OCI-LY7 (cell line): ENCODE results near the gene WIPF2. TPM values are rescaled to one million over a fixed set of nuclear protein-coding genes. Genes with fewer than 3 reads are reported as not detected.
"Not testable (repeated sequence)": the region's sequence is repeated elsewhere in the genome, so short reads cannot be mapped to it uniquely, and the experiment has no call there.

Experiments used
- BruUV-seq: library from RNA; stranded (reverse); fragments of 400-500 nt; replicated peaks from 2 replicates; lab custom pipeline; 2021; lab: Mats Ljungman, UMichigan
- CTCF ChIA-PET: fragments of 300-600 bp; sonication (Branson Sonifier 250); formaldehyde crosslinking; loops from one replicate; lab custom pipeline; 2022; ENCODE audit warnings: antibody characterized with exemption; ENCODE audit not compliant: unreplicated experiment; lab: Charles Lee
- POLR2A ChIA-PET: fragments of 300-600 bp; sonication (Branson Sonifier 250); formaldehyde crosslinking; loops from one replicate; lab custom pipeline; 2022; ENCODE audit warnings: antibody characterized with exemption; lab: Charles Lee
- DNase-seq: peaks from one replicate; pipeline ENCODE4 v3.0.0-alpha.2; 2015; ENCODE audit warnings: low spot score
- H2AFZ ChIP-seq: fragments of 200-600 bp; sonication (generic), shearing (Covaris generic); 2 replicates; pipeline ENCODE4 v1.6.1; 2014; ENCODE audit warnings: mild to moderate bottlenecking, antibody characterized with exemption, low read length, moderate library complexity
- H3K27ac ChIP-seq: fragments of 200-600 bp; sonication (generic); 2 replicates; pipeline ENCODE4 v1.5.1; 2014; ENCODE audit warnings: mixed run types, low read depth, mild to moderate bottlenecking, moderate library complexity, low read length, inconsistent platforms; ENCODE audit not compliant: poor library complexity, severe bottlenecking
- H3K36me3 ChIP-seq: fragments of 200-600 bp; sonication (generic); 2 replicates; pipeline ENCODE4 v1.6.1; 2014; ENCODE audit warnings: mild to moderate bottlenecking, antibody characterized with exemption, low read length, moderate library complexity, mixed read lengths; ENCODE audit not compliant: insufficient read depth
- H3K4me1 ChIP-seq: fragments of 200-600 bp; sonication (generic); 2 replicates; pipeline ENCODE4 v1.5.1; 2014; ENCODE audit warnings: mild to moderate bottlenecking, low read length; ENCODE audit not compliant: insufficient read depth, poor library complexity, severe bottlenecking
- H3K4me2 ChIP-seq: fragments of 200-600 bp; sonication (generic); 2 replicates; pipeline ENCODE4 v1.6.1; 2014; ENCODE audit warnings: mild to moderate bottlenecking, low read length
- H3K4me3 ChIP-seq: fragments of 200-600 bp; sonication (generic); 2 replicates; pipeline ENCODE4 v1.5.1; 2014; ENCODE audit warnings: mild to moderate bottlenecking, low read depth, low read length; ENCODE audit not compliant: poor library complexity, severe bottlenecking
- H3K79me2 ChIP-seq: fragments of 200-600 bp; sonication (generic); 2 replicates; pipeline ENCODE4 v1.6.1; 2016; ENCODE audit warnings: low read depth, mild to moderate bottlenecking, low read length, moderate library complexity, mixed read lengths; ENCODE audit not compliant: insufficient read depth
- H3K9me2 ChIP-seq: fragments of 200-600 bp; sonication (generic); 2 replicates; pipeline ENCODE4 v1.6.1; 2016; ENCODE audit warnings: mild to moderate bottlenecking, low read length, mixed read lengths; ENCODE audit not compliant: insufficient read depth
- H3K9me3 ChIP-seq: fragments of 200-600 bp; sonication (generic); 2 replicates; pipeline ENCODE4 v1.6.1; 2014; ENCODE audit warnings: mild to moderate bottlenecking, mixed run types, low read length, mixed read lengths
- H4K20me1 ChIP-seq: fragments of 200-600 bp; sonication (generic); 2 replicates; pipeline ENCODE4 v1.6.1; 2014; ENCODE audit warnings: mild to moderate bottlenecking, antibody characterized with exemption, low read length, moderate library complexity, mixed read lengths; ENCODE audit not compliant: insufficient read depth
- EZH2phosphoT487 ChIP-seq: fragments of 200-600 bp; sonication (generic); IDR thresholded peaks from 2 replicates; pipeline ENCODE4 v1.6.1; 2018; ENCODE audit warnings: low read depth, borderline replicate concordance, mild to moderate bottlenecking, mixed run types, antibody characterized with exemption, low read length, moderate library complexity, mixed read lengths
- intact Hi-C: fragments of 100-400 bp; cut with micrococcal nuclease; formaldehyde crosslinking; loops from one replicate; pipeline ENCODE4 v1.10.0; 2022; ENCODE audit not compliant: unreplicated experiment
- total RNA-seq, 2 experiments: library from RNA; depleted of rRNA in 1 of 2; stranded (reverse); fragments of >200 nt in 1 of 2; shearing (Covaris generic) in 1 of 2; gene quantifications; 2 replicates each; pipeline ENCODE4 v1.2.3, GENCODE V29; 2014 to 2022
- TF ChIP-seq, protein P1 (sequence below): fragments of 200-600 bp; sonication (generic); conservative IDR thresholded peaks from 2 replicates; pipeline ENCODE4 v1.5.1; 2014; ENCODE audit warnings: mild to moderate bottlenecking, antibody characterized with exemption, low read length, moderate library complexity, mixed read lengths

WIPF2 gene
- total RNA-seq, 2 experiments from 2014 or later: 4.7 to 20.3 TPM

- Histone ChIP-seq H2AFZ (no peak overlapping the region), H3K79me2 (no peaks in the 10 kb centered on the region), H3K4me3 (no peak overlapping the region), H3K27ac (no peak overlapping the region), H3K9me3 (no peaks in the 10 kb centered on the region), H4K20me1 (no peaks in the 10 kb centered on the region), H3K4me1 (peaks cover 11% of the 10 kb centered on the region), H3K36me3 (no peaks in the 10 kb centered on the region), H3K9me2 (no peaks in the 10 kb centered on the region), H3K4me2 (no peak overlapping the region)
- no peak for TF ChIP-seq EZH2phosphoT487
- TF ChIP-seq, protein P1, sequence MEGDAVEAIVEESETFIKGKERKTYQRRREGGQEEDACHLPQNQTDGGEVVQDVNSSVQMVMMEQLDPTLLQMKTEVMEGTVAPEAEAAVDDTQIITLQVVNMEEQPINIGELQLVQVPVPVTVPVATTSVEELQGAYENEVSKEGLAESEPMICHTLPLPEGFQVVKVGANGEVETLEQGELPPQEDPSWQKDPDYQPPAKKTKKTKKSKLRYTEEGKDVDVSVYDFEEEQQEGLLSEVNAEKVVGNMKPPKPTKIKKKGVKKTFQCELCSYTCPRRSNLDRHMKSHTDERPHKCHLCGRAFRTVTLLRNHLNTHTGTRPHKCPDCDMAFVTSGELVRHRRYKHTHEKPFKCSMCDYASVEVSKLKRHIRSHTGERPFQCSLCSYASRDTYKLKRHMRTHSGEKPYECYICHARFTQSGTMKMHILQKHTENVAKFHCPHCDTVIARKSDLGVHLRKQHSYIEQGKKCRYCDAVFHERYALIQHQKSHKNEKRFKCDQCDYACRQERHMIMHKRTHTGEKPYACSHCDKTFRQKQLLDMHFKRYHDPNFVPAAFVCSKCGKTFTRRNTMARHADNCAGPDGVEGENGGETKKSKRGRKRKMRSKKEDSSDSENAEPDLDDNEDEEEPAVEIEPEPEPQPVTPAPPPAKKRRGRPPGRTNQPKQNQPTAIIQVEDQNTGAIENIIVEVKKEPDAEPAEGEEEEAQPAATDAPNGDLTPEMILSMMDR: no peak
- intact Hi-C loops: no loop called here
- ChIA-PET CTCF (no interaction called here), POLR2A (interaction anchor here (0.6 to 1.1 kb wide), 4 partner anchors 19 to 90 kb away, joined by 3 to 4 read pairs (median 3); no protein-coding TSS in a partner anchor)
- BruUV-seq: no TSS peak
- DNase-seq: no peak
Observed at GRCh38 chr17:40198576-40198975, 20.5 kb upstream of the WIPF2 start.

DNA sequence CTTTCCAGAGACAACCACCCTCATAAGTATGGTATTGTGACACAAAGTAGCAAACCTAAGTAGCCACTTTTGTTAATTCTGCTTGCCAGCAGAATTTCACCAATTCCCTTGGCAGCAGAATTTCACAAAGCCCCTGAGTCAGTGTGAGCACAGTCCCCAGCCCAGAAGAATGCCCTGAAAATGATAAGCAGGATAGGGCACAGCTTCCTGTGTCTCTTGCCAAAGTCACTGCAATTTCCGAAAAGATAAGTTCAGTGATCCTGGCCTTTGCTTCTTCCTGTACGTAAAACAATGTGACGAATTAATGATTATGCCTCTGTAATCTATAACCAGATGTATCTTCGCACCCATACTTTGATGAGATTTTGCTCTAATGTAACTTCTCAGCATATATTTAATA, 16.0 kb upstream of the WIPF2 start:
- Histone ChIP-seq H2AFZ (no peak overlapping the region), H4K20me1 (no peaks in the 10 kb centered on the region), H3K36me3 (no peaks in the 10 kb centered on the region), H3K79me2 (no peaks in the 10 kb centered on the region), H3K27ac (no peak overlapping the region), H3K4me1 (no peaks in the 10 kb centered on the region), H3K4me2 (no peak overlapping the region), H3K4me3 (no peak overlapping the region), H3K9me3 (no peaks in the 10 kb centered on the region), H3K9me2 (no peaks in the 10 kb centered on the region)
- intact Hi-C loops: no loop called here
- TF ChIP-seq, protein P1: no peak
- TF ChIP-seq EZH2phosphoT487: no peak
- ChIA-PET CTCF (no interaction called here), POLR2A (no interaction called here)
- no TSS peak for BruUV-seq
- no peak for DNase-seq

DNA sequence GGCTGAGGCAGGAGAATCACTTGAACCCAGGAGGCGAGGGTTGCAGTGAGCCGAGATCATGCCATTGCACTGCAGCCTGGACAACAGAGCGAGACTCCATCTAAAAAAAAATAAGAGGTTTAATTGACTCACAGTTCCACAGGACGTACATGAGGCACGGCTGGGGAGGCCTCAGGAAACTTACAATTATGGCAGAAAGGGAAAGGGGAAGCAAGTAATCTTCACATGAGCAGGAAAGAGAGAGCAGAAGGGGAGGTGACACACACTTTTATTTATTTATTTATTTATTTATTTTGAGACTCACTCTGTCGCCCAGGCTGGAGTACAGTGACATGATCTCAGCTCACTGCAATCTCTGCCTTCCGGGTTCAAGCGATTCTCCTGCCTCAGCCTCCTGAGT, 12.9 kb upstream of the WIPF2 start:
- H3K79me2 ChIP-seq, H2AFZ ChIP-seq, H3K27ac ChIP-seq, DNase-seq, H3K4me3 ChIP-seq, BruUV-seq, H3K36me3 ChIP-seq, H4K20me1 ChIP-seq, CTCF ChIA-PET, H3K9me3 ChIP-seq, H3K4me2 ChIP-seq, POLR2A ChIA-PET, H3K9me2 ChIP-seq, H3K4me1 ChIP-seq, intact Hi-C loops: not testable (repeated sequence)
